H1 (cell line): ENCODE measurements around the gene CDH11. TPM values are rescaled to one million over a fixed set of nuclear protein-coding genes. Genes with fewer than 3 reads are reported as not detected.

Experiments used
- CTCF ChIA-PET: fragments of 300-600 bp; sonication (Branson Sonifier 250); formaldehyde crosslinking; loops from one replicate; lab custom pipeline; 2021; ENCODE audit not compliant: partially characterized antibody; lab: Charles Lee
- POLR2A ChIA-PET: fragments of 300-600 bp; sonication (Branson Sonifier 250); formaldehyde crosslinking; loops from one replicate; lab custom pipeline; 2021; ENCODE audit warnings: inconsistent platforms; ENCODE audit not compliant: partially characterized antibody; lab: Charles Lee
- DNase-seq, 2 experiments: peaks; one replicate each; pipeline versions ENCODE4 v3.0.0 to v3.0.0-alpha.2; 2010 to 2022; ENCODE audit warnings: low spot score in 2 of 2, low read depth in 1 of 2, mixed read lengths in 1 of 2
- FAIRE-seq: peaks from 2 replicates; lab custom pipeline; 2011; peaks lifted over from hg19 to GRCh38; lab: Jason Lieb, UNC
- H2AFZ ChIP-seq: 2 replicates; pipeline ENCODE4 v1.8.1; 2012; ENCODE audit warnings: low read length, inconsistent platforms
- H2AK5ac ChIP-seq: 2 replicates; pipeline ENCODE4 v1.6.1; 2013; ENCODE audit warnings: low read depth, low read length
- H2BK120ac ChIP-seq: replicated peaks from 2 replicates; pipeline ENCODE3; 2013; ENCODE audit warnings: low read depth, low read length, inconsistent platforms
- H2BK12ac ChIP-seq: 2 replicates; pipeline ENCODE4 v1.6.1; 2013; ENCODE audit warnings: low read depth, low read length
- H2BK15ac ChIP-seq: 2 replicates; pipeline ENCODE4 v1.6.1; 2013; ENCODE audit warnings: low read length
- H2BK20ac ChIP-seq: 2 replicates; pipeline ENCODE4 v1.6.1; 2013; ENCODE audit warnings: low read length
- H2BK5ac ChIP-seq: 2 replicates; pipeline ENCODE4 v1.6.1; 2013; ENCODE audit warnings: low read depth, low read length
- H3K14ac ChIP-seq: 2 replicates; pipeline ENCODE4 v1.6.1; 2013; ENCODE audit warnings: inconsistent platforms; ENCODE audit not compliant: insufficient read length
- H3K18ac ChIP-seq: 2 replicates; pipeline ENCODE4 v1.6.1; 2013; ENCODE audit warnings: low read length; ENCODE audit errors: extremely low read depth
- H3K23ac ChIP-seq: 2 replicates; pipeline ENCODE4 v1.6.1; 2013; ENCODE audit warnings: inconsistent platforms; ENCODE audit not compliant: insufficient read length
- H3K23me2 ChIP-seq: 2 replicates; pipeline ENCODE4 v1.6.1; 2013; ENCODE audit warnings: low read depth, low read length
- H3K27ac ChIP-seq: 2 replicates; pipeline ENCODE4 v1.6.1; 2011; ENCODE audit warnings: low read depth, low read length, inconsistent platforms
- H3K27me3 ChIP-seq, 4 experiments: replicated peaks in 1 of 4; 1 replicate in 1 of 4; 2 replicates in 3 of 4; pipeline versions ENCODE4 v1.6.1 to v1.8.1; 2011 to 2013; ENCODE audit warnings: low read length in 3 of 4, mild to moderate bottlenecking in 3 of 4, inconsistent platforms in 2 of 4, mixed read lengths in 2 of 4, moderate library complexity in 1 of 4; ENCODE audit not compliant: control insufficient read depth in 3 of 4, insufficient read depth in 3 of 4; ENCODE audit errors: extremely low read depth in 1 of 4
- H3K36me3 ChIP-seq, 4 experiments: 2 replicates each; pipeline versions ENCODE4 v1.6.1 to v1.8.1; 2011 to 2013; ENCODE audit warnings: mild to moderate bottlenecking in 4 of 4, low read length in 3 of 4, moderate library complexity in 2 of 4, control low read depth in 1 of 4, inconsistent platforms in 1 of 4; ENCODE audit not compliant: insufficient read depth in 4 of 4, control insufficient read depth in 2 of 4
- H3K4ac ChIP-seq: replicated peaks from 2 replicates; pipeline ENCODE3; 2013; ENCODE audit warnings: low read length, low read depth, mixed read lengths, inconsistent platforms; ENCODE audit not compliant: insufficient read length
- H3K4me1 ChIP-seq, 4 experiments: replicated peaks in 1 of 4; 1 replicate in 1 of 4; 2 replicates in 3 of 4; pipeline versions ENCODE4 v1.6.1 to v1.8.1; 2011 to 2013; ENCODE audit warnings: low read length in 3 of 4, inconsistent platforms in 2 of 4, mixed read lengths in 1 of 4; ENCODE audit not compliant: insufficient read depth in 4 of 4, control insufficient read depth in 3 of 4
- H3K4me2 ChIP-seq, 2 experiments: 2 replicates each; pipeline versions ENCODE4 v1.6.1 to v1.8.1; 2011 to 2013; ENCODE audit warnings: low read depth in 2 of 2, low read length in 2 of 2, control low read depth in 1 of 2, inconsistent platforms in 1 of 2, mild to moderate bottlenecking in 1 of 2; ENCODE audit not compliant: insufficient read depth in 1 of 2
- H3K4me3 ChIP-seq, 4 experiments: fragments of 200-600, 300-600 bp in 1 of 4; sonication (generic), shearing (Covaris generic), sonication (Bioruptor Twin) in 1 of 4; 2 replicates each; pipeline versions ENCODE4 v1.5.1 to v1.8.1; 2011 to 2016; ENCODE audit warnings: low read length in 4 of 4, low read depth in 3 of 4, control low read depth in 2 of 4, inconsistent platforms in 2 of 4, mild to moderate bottlenecking in 2 of 4, mixed read lengths in 1 of 4, moderate library complexity in 1 of 4; ENCODE audit not compliant: insufficient read depth in 2 of 4; ENCODE audit errors: extremely low read depth in 1 of 4
- H3K56ac ChIP-seq: replicated peaks from 2 replicates; pipeline ENCODE3; 2013; ENCODE audit warnings: low read depth, mild to moderate bottlenecking, mixed read lengths, low read length, inconsistent platforms; ENCODE audit not compliant: insufficient read length
- H3K79me1 ChIP-seq: 2 replicates; pipeline ENCODE4 v1.6.1; 2013; ENCODE audit warnings: low read depth, low read length, control low read depth
- H3K79me2 ChIP-seq, 2 experiments: 2 replicates each; pipeline versions ENCODE4 v1.6.1 to v1.8.1; 2012 to 2013; ENCODE audit warnings: low read length in 2 of 2, mild to moderate bottlenecking in 2 of 2, inconsistent platforms in 1 of 2; ENCODE audit not compliant: insufficient read depth in 2 of 2, control insufficient read depth in 1 of 2
- H3K9ac ChIP-seq, 4 experiments: replicated peaks in 1 of 4; 1 replicate in 1 of 4; 2 replicates in 3 of 4; pipeline versions ENCODE4 v1.6.1 to v1.8.1; 2011 to 2013; ENCODE audit warnings: low read depth in 3 of 4, low read length in 3 of 4, control low read depth in 2 of 4, mild to moderate bottlenecking in 2 of 4, moderate library complexity in 2 of 4, inconsistent platforms in 1 of 4; ENCODE audit errors: extremely low read depth in 1 of 4
- H3K9me3 ChIP-seq, 2 experiments: 2 replicates each; pipeline versions ENCODE4 v1.6.1 to v1.8.1; 2012 to 2013; ENCODE audit warnings: mild to moderate bottlenecking in 2 of 2, moderate library complexity in 2 of 2, control low read depth in 1 of 2, inconsistent platforms in 1 of 2, low read depth in 1 of 2, low read length in 1 of 2, mixed read lengths in 1 of 2; ENCODE audit not compliant: insufficient read depth in 2 of 2
- H4K20me1 ChIP-seq, 2 experiments: replicated peaks in 1 of 2; 2 replicates each; pipeline versions ENCODE3 to v1.8.1; 2011 to 2013; ENCODE audit warnings: inconsistent platforms in 2 of 2, low read length in 2 of 2, mild to moderate bottlenecking in 1 of 2; ENCODE audit not compliant: insufficient read depth in 2 of 2, control insufficient read depth in 1 of 2
- H4K5ac ChIP-seq: 2 replicates; pipeline ENCODE4 v1.6.1; 2013; ENCODE audit warnings: low read length, low read depth, mixed read lengths, inconsistent platforms; ENCODE audit not compliant: insufficient read length
- H4K8ac ChIP-seq: 2 replicates; pipeline ENCODE4 v1.8.0; 2013; ENCODE audit warnings: mild to moderate bottlenecking, moderate library complexity, low read length, inconsistent platforms; ENCODE audit not compliant: insufficient read depth; ENCODE audit errors: extremely low read depth
- H4K91ac ChIP-seq: replicated peaks from 2 replicates; pipeline ENCODE3; 2013; ENCODE audit warnings: low read length, mixed read lengths, inconsistent platforms; ENCODE audit not compliant: insufficient read length
- CEBPB ChIP-seq: IDR thresholded peaks from 2 replicates; pipeline ENCODE4 v1.6.1; 2012; ENCODE audit warnings: low read depth, low read length
- JUND ChIP-seq: IDR thresholded peaks from 2 replicates; pipeline ENCODE4 v1.6.1; 2011; ENCODE audit warnings: mild to moderate bottlenecking, improper control_type of control experiment, low read length
- KDM5A ChIP-seq: fragments of 200-600 bp; IDR thresholded peaks from 2 replicates; pipeline ENCODE4 v1.7.1; 2012; ENCODE audit warnings: mild to moderate bottlenecking, low read length, inconsistent platforms, mixed read lengths
- NRF1 ChIP-seq: IDR thresholded peaks from 2 replicates; pipeline ENCODE4 v1.6.1; 2011; ENCODE audit warnings: mild to moderate bottlenecking, low read depth, low read length, improper control_type of control experiment
- PHF8 ChIP-seq: fragments of 200-600 bp; sonication (generic); conservative IDR thresholded peaks from 2 replicates; pipeline ENCODE4 v1.7.1; 2012; ENCODE audit warnings: low read depth, mild to moderate bottlenecking, inconsistent platforms, low read length, moderate library complexity
- POU5F1 ChIP-seq: IDR thresholded peaks from 2 replicates; pipeline ENCODE4 v1.6.1; 2011; ENCODE audit warnings: low read depth, mild to moderate bottlenecking, low read length, moderate library complexity
- RFX5 ChIP-seq: IDR thresholded peaks from 2 replicates; pipeline ENCODE4 v1.6.1; 2011; ENCODE audit warnings: low read depth, low read length, improper control_type of control experiment, borderline replicate concordance
- RNF2 ChIP-seq: fragments of 200-900, 300-1000 bp; sonication (generic); IDR thresholded peaks from 2 replicates; pipeline ENCODE4 v1.7.1; 2016; ENCODE audit warnings: borderline replicate concordance, low read depth, mild to moderate bottlenecking, antibody characterized with exemption, low read length; ENCODE audit not compliant: poor library complexity, severe bottlenecking; ENCODE audit errors: missing control alignments
- WGBS, 2 experiments: shearing (Covaris generic) in 1 of 2; methylation state at CpG; one replicate each; pipeline versions ENCODE4 v1.1.6 to v1.1.7; 2013 to 2015; ENCODE audit warnings: low lambda C conversion rate in 2 of 2, mixed read lengths in 2 of 2, inconsistent platforms in 1 of 2, low coverage in 1 of 2, missing lambda C conversion rate in 1 of 2; ENCODE audit not compliant: insufficient replicate concordance in 2 of 2, insufficient coverage in 1 of 2, insufficient read length in 1 of 2; ENCODE audit errors: extremely low coverage in 1 of 2, missing lambda C conversion rate in 1 of 2; 5-methylcytosine and 5-hydroxymethylcytosine counted together
- polyA plus RNA-seq, 7 experiments: library from polyadenylated mRNA; depleted of rRNA in 3 of 7; stranded (reverse) in 5 of 7; unstranded in 2 of 7; fragments of >200 nt in 5 of 7; fragments of 200-250 nt in 2 of 7; gene quantifications; 1 replicate in 5 of 7; 2 replicates in 1 of 7; 4 replicates in 1 of 7; pipeline versions ENCODE4 v1.2.1 to v1.2.3, GENCODE V29; 2011 to 2013; ENCODE audit warnings: missing spikeins in 2 of 7, mixed read lengths in 2 of 7
- total RNA-seq: library from RNA; stranded (reverse); fragmentation: NEBNext Ultra II Directional; extraction: Animal tissue kit (Norgen Biotek cat#: 25700); gene quantifications from 2 replicates; pipeline ENCODE4 v1.2.1, GENCODE V29; 2021
- TF ChIP-seq, protein P1 (sequence below): IDR thresholded peaks from 2 replicates; pipeline ENCODE4 v1.6.1; 2012; ENCODE audit warnings: inconsistent platforms
- TF ChIP-seq, protein P2 (sequence below): IDR thresholded peaks from 2 replicates; pipeline ENCODE4 v1.6.1; 2011; ENCODE audit warnings: low read depth, mild to moderate bottlenecking, low read length; ENCODE audit not compliant: insufficient read depth
- TF ChIP-seq, protein P3 (sequence below): IDR thresholded peaks from 2 replicates; pipeline ENCODE4 v1.6.1; 2012; ENCODE audit warnings: low read length, inconsistent platforms

Gene CDH11
- total and polyA plus RNA-seq, 2 of the 8 experiments (the other 6 are each of a cell fraction or from before 2014, with no cell fraction given), result 3.3 to 8.4 TPM

DNA sequence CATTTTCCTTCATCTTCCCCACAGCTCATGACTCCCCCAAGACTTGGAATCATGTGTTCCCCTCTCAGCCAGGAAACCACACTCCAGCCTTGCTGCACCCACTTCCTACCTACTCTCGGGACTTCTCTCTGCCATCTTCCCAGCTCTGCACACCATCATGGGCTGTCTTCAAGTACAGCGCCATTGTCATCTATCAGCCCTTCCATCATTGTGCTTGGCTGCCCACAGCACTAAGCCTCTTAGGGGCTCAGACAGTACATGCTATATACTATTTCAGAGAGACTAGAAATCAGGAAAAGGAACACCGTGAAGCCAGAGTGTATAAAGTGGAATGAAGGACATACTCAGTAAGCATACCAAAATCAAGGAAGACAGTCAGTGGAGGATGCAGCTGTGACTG is 64.7 kb downstream of the CDH11 start:
- no peak overlapping the region for H3K23ac ChIP-seq
- no peak overlapping the region for H2BK20ac ChIP-seq
- peaks cover 0 to 1% (median 0%) of the 10 kb centered on the region in 4 experiments; a peak in 1 of 7 replicates for H3K27me3 ChIP-seq
- no peaks in the 10 kb centered on the region for H3K9me3 ChIP-seq
- no peaks in the 10 kb centered on the region for H3K36me3 ChIP-seq
- H4K5ac ChIP-seq, result no peak overlapping the region
- DNase-seq (no peak), FAIRE-seq (no peak)
- no peak overlapping the region for H2BK120ac ChIP-seq
- no peak overlapping the region for H3K56ac ChIP-seq
- no peak overlapping the region for H3K14ac ChIP-seq
- no peak overlapping the region for H2AK5ac ChIP-seq
- 98% methylated on average over 3 of the region's 3 CpGs; no CpG with 5 or more reads in 1 of the 2 experiments for WGBS, 2 experiments
- no peaks in the 10 kb centered on the region for H3K23me2 ChIP-seq
- CTCF ChIA-PET, result interaction anchor here (1.2 to 1.7 kb wide), 3 partner anchors 11 to 1596 kb away, joined by 3 read pairs; no protein-coding TSS in a partner anchor
- H4K91ac ChIP-seq, result no peak overlapping the region
- no peak overlapping the region for H3K4me2 ChIP-seq
- H2BK15ac ChIP-seq, result no peak overlapping the region
- H4K8ac ChIP-seq, result no peak overlapping the region
- no peaks in the 10 kb centered on the region for H4K20me1 ChIP-seq
- no peaks in the 10 kb centered on the region for H3K79me2 ChIP-seq
- H2AFZ ChIP-seq, result no peak overlapping the region
- POLR2A ChIA-PET, result no interaction called here
- no peak overlapping the region for H2BK5ac ChIP-seq
- H3K9ac ChIP-seq, result no peak overlapping the region
- no peak overlapping the region for H3K4ac ChIP-seq
- H2BK12ac ChIP-seq, result no peak overlapping the region
- no peak overlapping the region for H3K27ac ChIP-seq
- H3K4me3 ChIP-seq, result no peak overlapping the region
- H3K79me1 ChIP-seq, result no peaks in the 10 kb centered on the region
- H3K18ac ChIP-seq, result no peak overlapping the region
- no peaks in the 10 kb centered on the region for H3K4me1 ChIP-seq
- TF ChIP-seq POU5F1, result no peak
- no peak for TF ChIP-seq RNF2
- no peak for TF ChIP-seq KDM5A
- TF ChIP-seq RFX5, result no peak
- TF ChIP-seq, protein P1, sequence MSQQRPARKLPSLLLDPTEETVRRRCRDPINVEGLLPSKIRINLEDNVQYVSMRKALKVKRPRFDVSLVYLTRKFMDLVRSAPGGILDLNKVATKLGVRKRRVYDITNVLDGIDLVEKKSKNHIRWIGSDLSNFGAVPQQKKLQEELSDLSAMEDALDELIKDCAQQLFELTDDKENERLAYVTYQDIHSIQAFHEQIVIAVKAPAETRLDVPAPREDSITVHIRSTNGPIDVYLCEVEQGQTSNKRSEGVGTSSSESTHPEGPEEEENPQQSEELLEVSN, result no peak
- TF ChIP-seq CEBPB, result no peak
- TF ChIP-seq NRF1, result no peak
- TF ChIP-seq, protein P2, sequence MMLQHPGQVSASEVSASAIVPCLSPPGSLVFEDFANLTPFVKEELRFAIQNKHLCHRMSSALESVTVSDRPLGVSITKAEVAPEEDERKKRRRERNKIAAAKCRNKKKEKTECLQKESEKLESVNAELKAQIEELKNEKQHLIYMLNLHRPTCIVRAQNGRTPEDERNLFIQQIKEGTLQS, result no peak
- TF ChIP-seq PHF8, result no peak
- no peak for TF ChIP-seq JUND
- TF ChIP-seq, protein P3, sequence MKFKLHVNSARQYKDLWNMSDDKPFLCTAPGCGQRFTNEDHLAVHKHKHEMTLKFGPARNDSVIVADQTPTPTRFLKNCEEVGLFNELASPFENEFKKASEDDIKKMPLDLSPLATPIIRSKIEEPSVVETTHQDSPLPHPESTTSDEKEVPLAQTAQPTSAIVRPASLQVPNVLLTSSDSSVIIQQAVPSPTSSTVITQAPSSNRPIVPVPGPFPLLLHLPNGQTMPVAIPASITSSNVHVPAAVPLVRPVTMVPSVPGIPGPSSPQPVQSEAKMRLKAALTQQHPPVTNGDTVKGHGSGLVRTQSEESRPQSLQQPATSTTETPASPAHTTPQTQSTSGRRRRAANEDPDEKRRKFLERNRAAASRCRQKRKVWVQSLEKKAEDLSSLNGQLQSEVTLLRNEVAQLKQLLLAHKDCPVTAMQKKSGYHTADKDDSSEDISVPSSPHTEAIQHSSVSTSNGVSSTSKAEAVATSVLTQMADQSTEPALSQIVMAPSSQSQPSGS, result no peak
